DND-41 (cell line): ENCODE results near the gene SH3BP5.

Experiments
- ATAC-seq: fragments of 200-7000 bp; cut with Tn5 transposase; 3 replicates; pipeline ENCODE4 v1.9.1; 2021; ENCODE audit warnings: low read depth; ENCODE audit not compliant: insufficient read depth
- DNase-seq: peaks from one replicate; pipeline ENCODE4 v3.0.0-alpha.2; 2020
- H2AFZ ChIP-seq: 2 replicates; pipeline ENCODE4 v1.6.0; 2012; ENCODE audit warnings: low read depth, low read length
- H3K27ac ChIP-seq: 2 replicates; pipeline ENCODE4 v1.5.1; 2012; ENCODE audit warnings: low read length, inconsistent platforms
- H3K27me3 ChIP-seq: fragments of 200-600 bp; sonication (generic); 2 replicates; pipeline ENCODE4 v1.6.0; 2012; ENCODE audit warnings: low read length, mild to moderate bottlenecking, inconsistent platforms; ENCODE audit not compliant: insufficient read depth, poor library complexity
- H3K36me3 ChIP-seq: 2 replicates; pipeline ENCODE4 v1.5.1; 2012; ENCODE audit warnings: low read length, inconsistent platforms; ENCODE audit not compliant: insufficient read depth
- H3K4me1 ChIP-seq: 2 replicates; pipeline ENCODE4 v1.5.1; 2012; ENCODE audit warnings: mild to moderate bottlenecking, low read length; ENCODE audit not compliant: insufficient read depth
- H3K4me2 ChIP-seq: 2 replicates; pipeline ENCODE4 v1.6.0; 2012; ENCODE audit warnings: mild to moderate bottlenecking, moderate library complexity, low read length, inconsistent platforms; ENCODE audit not compliant: insufficient read depth
- H3K4me3 ChIP-seq, 2 experiments: fragments of 200-600 bp in 1 of 2; shearing (Covaris generic) in 1 of 2; 2 replicates each; pipeline ENCODE4 v1.5.1; 2012 to 2016; ENCODE audit warnings: inconsistent platforms in 2 of 2, low read length in 2 of 2, mild to moderate bottlenecking in 2 of 2, low read depth in 1 of 2, moderate library complexity in 1 of 2
- H3K79me2 ChIP-seq: 2 replicates; pipeline ENCODE4 v1.6.0; 2012; ENCODE audit warnings: low read length, inconsistent platforms; ENCODE audit not compliant: insufficient read depth
- H3K9ac ChIP-seq: 2 replicates; pipeline ENCODE4 v1.6.0; 2012; ENCODE audit warnings: low read depth, mild to moderate bottlenecking, inconsistent platforms, low read length, moderate library complexity
- H3K9me3 ChIP-seq: 2 replicates; pipeline ENCODE4 v1.5.1; 2012; ENCODE audit warnings: low read length, moderate library complexity, mild to moderate bottlenecking, inconsistent platforms; ENCODE audit not compliant: insufficient read depth, severe bottlenecking
- H4K20me1 ChIP-seq: 2 replicates; pipeline ENCODE4 v1.6.0; 2012; ENCODE audit warnings: low read length; ENCODE audit not compliant: insufficient read depth
- CTCF ChIP-seq: IDR thresholded peaks from 2 replicates; pipeline ENCODE4 v1.5.1; 2012; ENCODE audit warnings: borderline replicate concordance, low read length, moderate library complexity, mild to moderate bottlenecking; ENCODE audit not compliant: poor library complexity, severe bottlenecking; ENCODE audit errors: extremely low read depth
- EZH2 ChIP-seq: IDR thresholded peaks from 3 replicates; pipeline ENCODE4 v1.6.1; 2012; ENCODE audit warnings: borderline replicate concordance, low read depth, mild to moderate bottlenecking, moderate library complexity, low read length, inconsistent platforms; ENCODE audit not compliant: severe bottlenecking

The SH3BP5 gene

GRCh38 chr3:15253023-15253697 lies 79.2 kb downstream of the SH3BP5 start:
- TF ChIP-seq CTCF (no peak), EZH2 (no peak)
- no peak overlapping the region for H3K27ac ChIP-seq
- H2AFZ ChIP-seq: no peak overlapping the region
- no peaks in the 10 kb centered on the region for H3K27me3 ChIP-seq
- no peaks in the 10 kb centered on the region for H3K4me1 ChIP-seq
- ATAC-seq: no peak
- no peaks in the 10 kb centered on the region for H3K79me2 ChIP-seq
- no peak overlapping the region for H3K4me3 ChIP-seq
- no peak overlapping the region for H3K9ac ChIP-seq
- no peaks in the 10 kb centered on the region for H3K9me3 ChIP-seq
- H3K4me2 ChIP-seq: no peak overlapping the region
- no peak for DNase-seq
- no peaks in the 10 kb centered on the region for H4K20me1 ChIP-seq
- H3K36me3 ChIP-seq: peaks cover 96% of the 10 kb centered on the region

DNA sequence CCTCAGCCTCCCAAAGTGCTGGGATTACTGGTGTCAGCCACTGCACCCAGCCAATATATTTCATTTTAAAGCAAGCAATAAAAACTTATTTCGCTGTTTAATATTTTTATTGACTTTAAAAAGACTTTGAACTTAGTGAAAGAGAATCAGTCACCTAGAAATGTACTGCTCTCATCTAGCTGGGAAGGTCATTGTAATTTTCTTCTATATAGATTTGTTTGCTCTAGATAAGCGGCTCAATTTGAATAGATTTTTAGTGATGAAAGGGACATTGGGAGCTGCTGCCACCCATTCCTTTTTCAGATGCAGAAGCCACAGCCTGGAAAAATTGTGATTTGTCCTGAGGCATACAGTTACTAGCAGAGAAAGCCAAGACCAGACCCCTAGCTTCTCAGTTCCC lies 86.2 kb downstream of the SH3BP5 start:
- no peaks in the 10 kb centered on the region for H3K9me3 ChIP-seq
- no peak overlapping the region for H3K9ac ChIP-seq
- H4K20me1 ChIP-seq: no peaks in the 10 kb centered on the region
- no peak for TF ChIP-seq EZH2
- TF ChIP-seq CTCF: no peak
- no peak overlapping the region for H2AFZ ChIP-seq
- H3K4me2 ChIP-seq: no peak overlapping the region
- no peak for ATAC-seq
- no peaks in the 10 kb centered on the region for H3K27me3 ChIP-seq
- H3K27ac ChIP-seq: no peak overlapping the region
- H3K79me2 ChIP-seq: no peaks in the 10 kb centered on the region
- no peak for DNase-seq
- H3K36me3 ChIP-seq: peaks cover 96% of the 10 kb centered on the region
- H3K4me1 ChIP-seq: no peaks in the 10 kb centered on the region
- H3K4me3 ChIP-seq: no peak overlapping the region

- TF ChIP-seq EZH2 (no peak), CTCF (no peak)
Measured at GRCh38 chr3:15243822-15244482, 88.4 kb downstream of the SH3BP5 start.

More at GRCh38 chr3:15243822-15244482, 88.4 kb downstream of the SH3BP5 start:
- H2AFZ ChIP-seq: no peak overlapping the region
- H3K4me1 ChIP-seq: no peaks in the 10 kb centered on the region
- DNase-seq (no peak), ATAC-seq (no peak)
- no peak overlapping the region for H3K4me2 ChIP-seq
- H3K4me3 ChIP-seq: no peak overlapping the region
- no peaks in the 10 kb centered on the region for H3K79me2 ChIP-seq
- H3K9ac ChIP-seq: no peak overlapping the region
- H3K9me3 ChIP-seq: no peaks in the 10 kb centered on the region
- H3K36me3 ChIP-seq: peaks cover 97% of the 10 kb centered on the region
- no peaks in the 10 kb centered on the region for H3K27me3 ChIP-seq
- no peak overlapping the region for H3K27ac ChIP-seq
- no peaks in the 10 kb centered on the region for H4K20me1 ChIP-seq
